Measurements from ENCODE around the gene SLC22A15. TPM values are rescaled to one million over a fixed set of nuclear protein-coding genes. Genes with fewer than 3 reads are reported as not detected.

SLC22A15 gene
- total and polyA plus RNA-seq, 2 experiments from 2014 or later, result 6.3 to 15.0 TPM

DNA sequence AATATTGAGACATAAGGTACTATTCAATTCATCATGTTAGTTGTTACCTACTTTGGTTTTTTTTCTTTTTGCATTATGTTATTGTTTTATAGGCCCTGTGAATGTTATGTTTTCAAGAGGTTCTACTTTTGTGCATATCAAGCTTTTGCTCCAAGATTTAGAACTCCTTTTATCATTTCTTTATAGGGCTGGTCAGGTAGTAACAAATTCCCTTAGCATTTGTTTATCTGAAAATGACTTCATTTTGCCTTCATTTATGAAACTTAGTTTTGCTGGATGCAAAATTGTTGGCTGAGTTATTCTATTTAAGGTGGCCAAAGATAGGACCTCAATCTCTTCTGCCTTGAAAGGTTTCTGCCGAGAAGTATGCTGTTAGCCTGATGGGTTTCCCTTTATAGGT lies 113.6 kb downstream of the SLC22A15 start:
- Histone ChIP-seq H3F3A (ENCODE audit: insufficient read depth) (no peaks in the 10 kb centered on the region), H3K9me2 (ENCODE audit: insufficient read depth) (0 out of 2 replicates have a peak, but pooled peaks cover 4% of the 10 kb centered on the region), H3K27me3 (replicated peaks; ENCODE audit: insufficient read depth) (no peaks in the 10 kb centered on the region), H3K9ac (no peak overlapping the region), H3K27ac (no peak overlapping the region), H3K79me2 (ENCODE audit: insufficient read depth) (no peaks in the 10 kb centered on the region), H3K4me2 (ENCODE audit: unreplicated experiment) (no peak overlapping the region), H3K4me1 (ENCODE audit: insufficient read depth) (no peaks in the 10 kb centered on the region), H4K20me1 (ENCODE audit: insufficient read depth) (no peaks in the 10 kb centered on the region), H3K4me3 (no peak overlapping the region), H3K36me3 (ENCODE audit: low read depth) (peaks cover 29% of the 10 kb centered on the region), H2AFZ (no peak overlapping the region), H3K9me3 (ENCODE audit: low read depth) (no peaks in the 10 kb centered on the region)
- TF ChIP-seq EZH2 (IDR thresholded peaks at IDR 0.05; ENCODE audit: insufficient read depth, poor library complexity, severe bottlenecking), result no peak
- no peak for TF ChIP-seq EZH2phosphoT487 (IDR thresholded peaks at IDR 0.05; ENCODE audit: insufficient read depth, low read depth)
- DNase-seq, result no peak
- 92 to 97% methylated on average over 1 of the region's 1 CpG for WGBS, 2 experiments (ENCODE audit: low coverage in 1 of 2, low lambda C conversion rate in 2 of 2, missing lambda C conversion rate in 2 of 2)
- in situ Hi-C loops (cut with MboI), result no loop called here

- H3K9me3 ChIP-seq (ENCODE audit: low read depth), result no peaks in the 10 kb centered on the region
- H3K4me1 ChIP-seq (ENCODE audit: insufficient read depth), result no peaks in the 10 kb centered on the region
- no peak overlapping the region for H3K4me2 ChIP-seq (ENCODE audit: unreplicated experiment)
- no peaks in the 10 kb centered on the region for H3K79me2 ChIP-seq (ENCODE audit: insufficient read depth)
- no peaks in the 10 kb centered on the region for H3F3A ChIP-seq (ENCODE audit: insufficient read depth)
- H3K36me3 ChIP-seq (ENCODE audit: low read depth), result peaks cover 35% of the 10 kb centered on the region
- 0 out of 2 replicates have a peak, but pooled peaks cover 4% of the 10 kb centered on the region for H3K9me2 ChIP-seq (ENCODE audit: insufficient read depth)
- no peak overlapping the region for H3K4me3 ChIP-seq
- H3K27ac ChIP-seq, result no peak overlapping the region
- 97% methylated on average over 1 of the region's 1 CpG for WGBS, 2 experiments (ENCODE audit: low coverage in 1 of 2, low lambda C conversion rate in 2 of 2, missing lambda C conversion rate in 2 of 2)
- no peaks in the 10 kb centered on the region for H3K27me3 ChIP-seq (replicated peaks; ENCODE audit: insufficient read depth)
- no peak for DNase-seq
- TF ChIP-seq EZH2phosphoT487 (IDR thresholded peaks at IDR 0.05; ENCODE audit: insufficient read depth, low read depth) (no peak), EZH2 (IDR thresholded peaks at IDR 0.05; ENCODE audit: insufficient read depth, poor library complexity, severe bottlenecking) (no peak)
- no peak overlapping the region for H2AFZ ChIP-seq
- no peak overlapping the region for H3K9ac ChIP-seq
- no peaks in the 10 kb centered on the region for H4K20me1 ChIP-seq (ENCODE audit: insufficient read depth)
- in situ Hi-C loops (cut with MboI), result no loop called here
Measured at GRCh38 chr1:116091083-116091482, 114.8 kb downstream of the SLC22A15 start.

GRCh38 chr1:116092752-116093489 lies 116.6 kb downstream of the SLC22A15 start:
- H2AFZ ChIP-seq, result no peak overlapping the region
- H3K4me1 ChIP-seq (ENCODE audit: insufficient read depth), result no peaks in the 10 kb centered on the region
- no peaks in the 10 kb centered on the region for H3K79me2 ChIP-seq (ENCODE audit: insufficient read depth)
- no peaks in the 10 kb centered on the region for H3K9me3 ChIP-seq (ENCODE audit: low read depth)
- no peak for DNase-seq
- TF ChIP-seq EZH2 (IDR thresholded peaks at IDR 0.05; ENCODE audit: insufficient read depth, poor library complexity, severe bottlenecking) (no peak), EZH2phosphoT487 (IDR thresholded peaks at IDR 0.05; ENCODE audit: insufficient read depth, low read depth) (no peak)
- H4K20me1 ChIP-seq (ENCODE audit: insufficient read depth), result no peaks in the 10 kb centered on the region
- H3K4me3 ChIP-seq, result no peak overlapping the region
- no peak overlapping the region for H3K27ac ChIP-seq
- H3K36me3 ChIP-seq (ENCODE audit: low read depth), result peaks cover 44% of the 10 kb centered on the region
- peaks cover 4% of the 10 kb centered on the region; the same call in 1 of the 2 replicates for H3K9me2 ChIP-seq (ENCODE audit: insufficient read depth)
- 63 to 67% methylated on average over 3 of the region's 3 CpGs for WGBS, 2 experiments (ENCODE audit: low coverage in 1 of 2, low lambda C conversion rate in 2 of 2, missing lambda C conversion rate in 2 of 2)
- no peaks in the 10 kb centered on the region for H3F3A ChIP-seq (ENCODE audit: insufficient read depth)
- in situ Hi-C loops (cut with MboI), result no loop called here
- no peak overlapping the region for H3K9ac ChIP-seq
- H3K27me3 ChIP-seq (replicated peaks; ENCODE audit: insufficient read depth), result no peaks in the 10 kb centered on the region
- no peak overlapping the region for H3K4me2 ChIP-seq (ENCODE audit: unreplicated experiment)

- no peak overlapping the region for H3K4me3 ChIP-seq
- no peaks in the 10 kb centered on the region for H3K27me3 ChIP-seq (replicated peaks; ENCODE audit: insufficient read depth)
- H4K20me1 ChIP-seq (ENCODE audit: insufficient read depth), result no peaks in the 10 kb centered on the region
- no peaks in the 10 kb centered on the region for H3K79me2 ChIP-seq (ENCODE audit: insufficient read depth)
- H3K9ac ChIP-seq, result no peak overlapping the region
- H2AFZ ChIP-seq, result no peak overlapping the region
- H3F3A ChIP-seq (ENCODE audit: insufficient read depth), result no peaks in the 10 kb centered on the region
- peaks cover 4% of the 10 kb centered on the region; the same call in 1 of the 2 replicates for H3K9me2 ChIP-seq (ENCODE audit: insufficient read depth)
- H3K36me3 ChIP-seq (ENCODE audit: low read depth), result peaks cover 30% of the 10 kb centered on the region
- no peak overlapping the region for H3K4me2 ChIP-seq (ENCODE audit: unreplicated experiment)
- no peaks in the 10 kb centered on the region for H3K9me3 ChIP-seq (ENCODE audit: low read depth)
- DNase-seq, result no peak
- H3K27ac ChIP-seq, result no peak overlapping the region
- H3K4me1 ChIP-seq (ENCODE audit: insufficient read depth), result no peaks in the 10 kb centered on the region
- TF ChIP-seq EZH2 (IDR thresholded peaks at IDR 0.05; ENCODE audit: insufficient read depth, poor library complexity, severe bottlenecking), result no peak
- in situ Hi-C loops (cut with MboI), result no loop called here
Measured at GRCh38 chr1:116095027-116095426, 118.7 kb downstream of the SLC22A15 start.

All from GM23248 (cell line).